PC-3 (cell line): ENCODE measurements around the gene ZNF213.

Experiments
- CTCF ChIP-seq: fragments of 300-600 bp; sonication (generic); conservative IDR thresholded peaks from 2 replicates; pipeline ENCODE4 v1.5.1; 2017; ENCODE audit warnings: antibody characterized with exemption, low read depth, mild to moderate bottlenecking, low read length
- EZH2 ChIP-seq: fragments of 300-600 bp; sonication (generic); IDR thresholded peaks from one replicate; pipeline ENCODE4 v1.6.1; 2017; ENCODE audit warnings: antibody characterized with exemption, mild to moderate bottlenecking, low read length; ENCODE audit not compliant: unreplicated experiment
- EZH2phosphoT487 ChIP-seq: fragments of 300-600 bp; sonication (generic); IDR thresholded peaks from 2 replicates; pipeline ENCODE4 v1.6.1; 2018; ENCODE audit warnings: mild to moderate bottlenecking, antibody characterized with exemption, low read length, borderline replicate concordance

GRCh38 chr16:3183445-3184139 is 48.8 kb downstream of the ZNF213 start:
- TF ChIP-seq CTCF (no peak), EZH2phosphoT487 (no peak), EZH2 (no peak)
